ENCODE measurements around the gene UBE2J2. TPM values are rescaled to one million over a fixed set of nuclear protein-coding genes. Genes with fewer than 3 reads are reported as not detected.

Gene UBE2J2
- total RNA-seq, 1 donor from 2014 or later: 73.8 TPM

DNA sequence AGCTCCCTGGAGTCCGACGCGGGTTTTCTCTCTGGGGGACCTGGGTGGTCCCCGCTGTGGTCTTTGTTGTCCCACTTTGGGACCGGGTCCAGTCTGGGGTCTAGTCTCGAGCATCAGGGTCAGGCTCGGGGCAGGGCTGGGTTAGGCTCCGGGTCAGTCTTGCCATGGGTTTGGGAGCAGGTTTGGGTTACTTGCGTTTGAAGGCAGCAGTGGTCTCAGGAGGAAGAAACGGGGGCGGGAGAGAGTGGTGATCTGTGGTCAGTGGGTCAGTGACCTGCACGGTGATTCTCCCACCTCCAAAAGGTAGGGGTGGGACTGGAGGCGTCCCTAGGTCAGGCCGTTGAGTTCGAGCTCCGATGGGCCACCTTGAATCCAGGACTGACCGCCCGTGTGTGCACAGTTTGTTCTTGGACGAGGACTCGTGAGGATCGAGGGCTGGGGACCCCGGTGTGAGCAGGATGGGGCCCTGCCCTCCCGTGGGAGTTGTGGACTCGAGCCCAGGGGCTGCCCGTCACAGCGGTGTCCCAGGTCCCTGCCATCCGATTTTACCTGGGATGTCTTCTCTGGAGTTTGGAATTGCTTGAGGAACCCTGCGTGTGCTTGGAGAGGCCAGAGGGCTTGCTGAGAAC lies 39.4 kb downstream of the UBE2J2 start:
- Mint-ChIP-seq H3K27me3 (no peaks in the 10 kb centered on the region), H3K4me1 (ENCODE audit: unreplicated experiment) (peaks cover 20% of the 10 kb centered on the region), H3K27ac (peak overlapping the region; percentile 57), H3K4me3 (peak overlapping the region; percentile 84), H3K36me3 (peaks cover 13% of the 10 kb centered on the region), H3K9me3 (no peaks in the 10 kb centered on the region)
- DNase-seq (ENCODE audit: extremely low spot score, unreplicated experiment): no peak
- TF ChIP-seq CTCF (conservative IDR thresholded peaks at IDR 0.05): no peak

- TF ChIP-seq CTCF (conservative IDR thresholded peaks at IDR 0.05): no peak
- peak overlapping the region; percentile 84 for H3K4me3 Mint-ChIP-seq
Observed at GRCh38 chr1:1233567-1233892, 40.1 kb downstream of the UBE2J2 start.

GRCh38 chr1:1232796-1233566 lies 40.7 kb downstream of the UBE2J2 start:
- Mint-ChIP-seq H3K27ac (peak overlapping the region; percentile 57), H3K9me3 (no peaks in the 10 kb centered on the region), H3K36me3 (peaks cover 13% of the 10 kb centered on the region), H3K4me1 (ENCODE audit: unreplicated experiment) (peaks cover 20% of the 10 kb centered on the region), H3K4me3 (peak overlapping the region; percentile 84), H3K27me3 (no peaks in the 10 kb centered on the region)
- no peak for DNase-seq (ENCODE audit: extremely low spot score, unreplicated experiment)
- TF ChIP-seq CTCF (conservative IDR thresholded peaks at IDR 0.05): no peak

More at GRCh38 chr1:1233567-1233892, 40.1 kb downstream of the UBE2J2 start:
- no peaks in the 10 kb centered on the region for H3K9me3 Mint-ChIP-seq
- DNase-seq (ENCODE audit: extremely low spot score, unreplicated experiment): no peak
- peaks cover 13% of the 10 kb centered on the region for H3K36me3 Mint-ChIP-seq
- H3K27ac Mint-ChIP-seq: peak overlapping the region; percentile 57
- peaks cover 20% of the 10 kb centered on the region for H3K4me1 Mint-ChIP-seq (ENCODE audit: unreplicated experiment)
- H3K27me3 Mint-ChIP-seq: no peaks in the 10 kb centered on the region

- peak within 1 kb of the TSS; percentile 97 for H3K4me3 Mint-ChIP-seq
- no peak for TF ChIP-seq CTCF (conservative IDR thresholded peaks at IDR 0.05)
- peaks cover 20% of the 10 kb centered on the region for H3K4me1 Mint-ChIP-seq (ENCODE audit: unreplicated experiment)
- H3K9me3 Mint-ChIP-seq: no peaks in the 10 kb centered on the region
- no peak for DNase-seq (ENCODE audit: extremely low spot score, unreplicated experiment)
- H3K27me3 Mint-ChIP-seq: no peaks in the 10 kb centered on the region
- peaks cover 13% of the 10 kb centered on the region for H3K36me3 Mint-ChIP-seq
- peak within 1 kb of the TSS; percentile 95 for H3K27ac Mint-ChIP-seq
Observed at GRCh38 chr1:1232208-1232795, 41.4 kb downstream of the UBE2J2 start, which contains the start of gene B3GALT6. Gene B3GALT6, plus strand, starts transcription at chr1:1232237. Its CDS starts 42 bp downstream, at chr1:1232279.

DNA sequence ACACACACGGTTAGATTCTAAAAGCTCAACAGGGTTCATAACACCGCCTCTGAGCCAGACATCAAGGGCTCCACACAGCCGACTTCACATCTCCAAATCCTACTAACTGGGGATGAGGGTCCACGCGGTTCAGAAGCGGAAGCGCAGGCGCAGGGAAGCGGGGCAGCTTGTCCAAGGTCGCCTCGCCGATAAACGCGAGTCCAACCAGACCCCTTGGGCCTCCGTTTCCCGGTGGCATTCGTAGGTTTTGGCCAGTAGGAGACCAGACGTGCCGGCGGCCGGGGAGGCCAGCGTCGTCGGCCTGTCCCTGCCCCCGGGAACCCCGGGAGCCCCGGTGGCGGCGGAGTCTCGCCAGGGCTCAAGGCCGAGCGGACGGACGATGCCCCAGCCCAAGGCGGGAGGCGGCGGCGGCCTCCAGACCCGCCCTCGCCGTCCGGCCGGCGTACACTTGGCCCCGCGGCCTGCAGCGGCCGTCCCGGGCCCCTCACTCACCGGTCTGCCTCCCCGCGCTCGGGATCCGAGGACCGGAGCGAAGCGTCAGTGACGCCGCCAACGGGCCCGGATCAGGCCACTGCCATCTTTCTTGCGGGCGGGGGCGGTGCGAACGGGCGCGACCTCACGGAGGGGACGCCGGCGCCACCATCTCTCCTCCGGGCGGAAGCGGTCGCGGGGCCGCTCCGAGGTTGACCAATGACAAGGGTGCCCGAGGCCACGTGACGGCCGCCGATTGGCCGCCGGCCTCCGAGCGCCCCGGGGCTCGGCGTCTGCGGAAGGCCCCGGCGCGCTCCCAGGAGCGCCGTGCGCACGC lies 42.0 kb downstream of the UBE2J2 start, which contains the start of gene SDF4:
SDF4 (minus strand) TSS at position 602 of the 808 bp plus-strand sequence. CDS start 3,229 bp downstream, outside the sequence.
- Mint-ChIP-seq H3K27ac (peak within 1 kb of the TSS; percentile 95), H3K4me1 (ENCODE audit: unreplicated experiment) (peaks cover 20% of the 10 kb centered on the region), H3K9me3 (no peaks in the 10 kb centered on the region), H3K36me3 (peaks cover 13% of the 10 kb centered on the region), H3K27me3 (no peaks in the 10 kb centered on the region), H3K4me3 (peak within 1 kb of the TSS; percentile 97)
- DNase-seq (ENCODE audit: extremely low spot score, unreplicated experiment): peak; percentile 97
- TF ChIP-seq CTCF (conservative IDR thresholded peaks at IDR 0.05): no peak

All from type B pancreatic cell (in vitro differentiated cells).